Body of pancreas (tissue), 4 donors: ENCODE data around the gene SLC23A2.

Experiments used
- POLR2A ChIP-seq, 3 donors: fragments of 450-650 bp; IDR thresholded peaks; one replicate each; pipeline ENCODE4 v1.6.1; 2016; ENCODE audit warnings: antibody characterized with exemption in 3 of 3, mild to moderate bottlenecking in 2 of 3
- TF ChIP-seq, protein P1 (sequence below), 7 experiments: fragments of 450-650 bp in 4 of 7; fragments of 200-600 bp in 3 of 7; sonication (generic) in 3 of 7; IDR thresholded peaks; one replicate each; pipeline ENCODE4 v1.5.1; 2016 to 2019; ENCODE audit warnings: antibody characterized with exemption in 7 of 7

DNA sequence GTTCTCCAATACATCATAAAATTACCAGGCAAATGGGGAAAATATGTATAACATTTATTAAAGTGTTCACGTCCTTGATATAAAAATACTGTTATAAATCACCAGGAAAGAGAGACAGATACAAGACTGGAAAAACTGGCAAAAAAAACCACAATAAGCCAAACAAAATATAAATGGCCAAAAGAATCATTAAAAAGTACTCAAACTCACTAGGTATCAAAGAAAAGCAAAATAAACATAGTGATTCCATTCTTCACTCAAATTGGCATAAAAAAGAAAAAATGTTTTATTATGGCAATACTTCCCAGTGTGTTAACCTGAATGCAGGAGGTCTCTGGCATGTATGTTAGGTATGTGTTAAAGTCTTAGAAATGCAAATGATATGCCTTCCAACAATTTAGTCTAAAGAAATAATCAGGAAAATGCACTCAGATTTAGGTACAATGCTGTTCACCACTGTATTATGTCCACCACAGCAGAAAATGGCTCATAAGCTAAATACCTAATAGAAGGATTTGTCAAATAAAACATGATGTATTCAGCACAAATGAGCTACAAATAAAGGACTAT, 21.4 kb downstream of the SLC23A2 start:
- TF ChIP-seq, protein P1, sequence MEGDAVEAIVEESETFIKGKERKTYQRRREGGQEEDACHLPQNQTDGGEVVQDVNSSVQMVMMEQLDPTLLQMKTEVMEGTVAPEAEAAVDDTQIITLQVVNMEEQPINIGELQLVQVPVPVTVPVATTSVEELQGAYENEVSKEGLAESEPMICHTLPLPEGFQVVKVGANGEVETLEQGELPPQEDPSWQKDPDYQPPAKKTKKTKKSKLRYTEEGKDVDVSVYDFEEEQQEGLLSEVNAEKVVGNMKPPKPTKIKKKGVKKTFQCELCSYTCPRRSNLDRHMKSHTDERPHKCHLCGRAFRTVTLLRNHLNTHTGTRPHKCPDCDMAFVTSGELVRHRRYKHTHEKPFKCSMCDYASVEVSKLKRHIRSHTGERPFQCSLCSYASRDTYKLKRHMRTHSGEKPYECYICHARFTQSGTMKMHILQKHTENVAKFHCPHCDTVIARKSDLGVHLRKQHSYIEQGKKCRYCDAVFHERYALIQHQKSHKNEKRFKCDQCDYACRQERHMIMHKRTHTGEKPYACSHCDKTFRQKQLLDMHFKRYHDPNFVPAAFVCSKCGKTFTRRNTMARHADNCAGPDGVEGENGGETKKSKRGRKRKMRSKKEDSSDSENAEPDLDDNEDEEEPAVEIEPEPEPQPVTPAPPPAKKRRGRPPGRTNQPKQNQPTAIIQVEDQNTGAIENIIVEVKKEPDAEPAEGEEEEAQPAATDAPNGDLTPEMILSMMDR (IDR thresholded peaks at IDR 0.05), result no peak
- TF ChIP-seq POLR2A (IDR thresholded peaks at IDR 0.05), result no peak
